DLD1 (cell line): ENCODE measurements around the gene SMOC1.

Source experiments
- in situ Hi-C: cut with HindIII; loops from 2 replicates; pipeline ENCODE4 v1.10.0; 2017; ENCODE audit warnings: low sequenced_read_pairs

The SMOC1 gene

DNA sequence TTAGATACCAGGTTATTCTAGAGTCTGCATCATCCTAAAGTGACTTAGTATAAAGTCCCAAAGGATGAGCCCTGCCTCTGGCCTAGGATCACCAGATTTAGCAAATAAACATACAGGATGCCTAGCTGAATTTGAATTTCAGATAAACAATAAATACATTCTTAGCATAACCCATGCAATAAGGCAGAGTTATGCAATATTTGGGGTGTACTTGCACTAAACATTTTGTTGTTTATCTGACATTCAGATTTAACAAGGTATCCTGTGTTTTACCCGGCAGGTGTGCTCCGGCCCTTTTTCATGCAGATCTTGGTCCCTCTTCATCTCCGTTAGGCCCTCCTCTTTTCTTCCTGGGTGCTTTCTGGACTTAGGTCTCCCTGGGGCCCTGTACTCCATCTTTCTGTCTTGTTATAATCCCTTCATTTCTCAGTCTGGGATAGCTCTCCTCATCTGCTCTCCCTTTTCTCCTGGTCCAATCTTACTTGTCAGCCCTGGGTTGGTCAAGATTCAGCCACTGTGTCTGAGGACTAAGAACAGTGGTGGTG lies 18.1 kb upstream of the SMOC1 start:
- in situ Hi-C loops: no loop called here

DNA sequence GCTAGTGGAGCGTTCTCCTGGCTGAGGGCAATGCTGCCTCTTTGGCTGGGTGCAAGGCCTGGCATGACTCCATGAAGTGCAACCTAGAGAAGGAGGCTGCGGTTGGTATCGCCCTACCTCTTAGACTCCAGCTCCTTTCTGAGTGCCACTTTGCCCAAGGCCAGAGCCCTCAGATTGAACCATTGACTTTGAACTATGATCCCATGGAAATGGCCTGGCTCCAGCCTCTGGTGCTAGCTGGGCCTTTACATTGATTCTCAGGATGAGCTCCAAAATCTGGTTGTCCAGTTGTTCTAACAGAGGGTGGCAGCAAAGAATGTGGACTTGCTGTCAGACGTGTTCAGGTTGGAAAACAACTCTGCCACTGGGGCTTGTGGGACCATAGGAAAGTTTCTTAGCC lies 16.1 kb upstream of the SMOC1 start:
- in situ Hi-C loops: no loop called here

DNA sequence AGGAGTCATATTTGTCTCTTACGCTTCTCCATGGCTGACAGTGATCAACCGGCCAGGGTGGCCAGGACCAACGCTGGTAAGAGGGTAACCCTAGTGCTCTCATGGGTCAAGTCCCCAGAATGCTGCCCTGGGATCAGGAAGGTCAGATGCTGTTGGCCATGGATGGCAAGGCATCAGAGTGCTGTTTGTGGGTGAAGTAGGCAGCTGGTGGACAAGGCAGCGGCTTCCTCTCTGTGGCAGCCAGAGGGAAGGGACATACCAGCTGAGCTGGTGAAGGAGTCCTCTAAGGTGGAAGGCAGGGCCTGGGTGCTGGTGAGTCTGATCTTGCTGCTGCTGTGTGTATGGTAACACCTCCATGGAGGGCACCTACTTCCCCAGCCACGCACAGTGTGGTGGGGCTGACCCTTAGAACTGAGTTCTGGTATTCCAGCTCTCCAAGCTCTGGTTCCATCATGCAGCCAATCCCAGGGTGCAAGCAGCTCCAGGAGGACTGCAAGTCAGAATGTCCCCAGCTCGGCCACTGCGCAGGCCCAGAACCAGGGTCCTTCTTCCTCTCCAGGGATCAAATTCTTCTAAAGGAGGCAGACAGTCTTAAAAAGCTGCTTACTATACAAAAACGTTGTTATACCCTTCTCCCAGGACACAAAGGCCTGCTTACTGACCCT lies 13.4 kb upstream of the SMOC1 start:
- in situ Hi-C loops: no loop called here

DNA sequence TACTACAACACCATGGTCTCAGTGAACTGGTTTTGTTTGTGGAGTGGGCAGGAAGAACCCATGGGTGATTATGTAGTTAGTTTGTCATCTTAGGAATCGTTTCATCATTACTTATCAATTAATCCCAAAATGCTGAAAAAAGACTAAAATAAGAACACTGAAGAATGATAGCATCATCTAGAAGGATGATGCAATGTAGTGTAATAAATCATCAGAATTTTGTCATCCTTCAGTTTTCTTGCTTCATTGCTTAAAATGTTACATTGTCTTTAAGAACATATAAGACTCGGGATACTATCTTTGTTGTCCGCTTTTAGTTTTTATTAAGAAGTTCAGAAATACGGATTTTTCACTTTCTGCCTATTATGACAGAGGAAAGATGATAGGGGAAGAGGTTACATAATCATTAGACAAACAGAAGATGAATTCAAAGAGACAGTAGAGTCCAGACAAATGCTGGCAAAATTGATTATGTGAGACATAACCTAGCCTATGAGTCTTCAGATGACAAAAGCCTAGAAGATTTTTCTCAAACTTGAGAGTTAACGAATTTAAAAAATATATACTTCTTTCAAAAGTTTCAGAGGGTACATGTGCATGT lies 10.8 kb upstream of the SMOC1 start:
- in situ Hi-C loops: no loop called here

DNA sequence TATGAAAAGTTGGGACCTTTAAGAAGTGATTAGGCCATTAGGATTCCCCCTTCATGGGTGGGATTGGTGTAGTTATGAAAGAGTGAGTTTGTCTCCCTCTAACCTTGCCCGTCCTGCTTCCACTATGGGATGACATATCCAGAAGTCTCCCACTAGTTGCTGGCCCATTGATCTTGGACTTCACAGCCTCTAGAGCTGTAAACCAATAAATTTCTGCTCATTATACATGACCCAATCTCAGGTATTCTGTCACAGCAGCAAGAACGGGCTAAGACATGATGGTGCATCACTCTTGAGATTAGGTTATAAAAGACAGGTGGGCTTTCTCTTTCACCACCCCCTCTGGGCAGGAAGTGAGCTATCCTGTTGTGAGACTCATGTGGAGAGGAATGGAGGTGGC lies 8.6 kb upstream of the SMOC1 start:
- in situ Hi-C loops: no loop called here

DNA sequence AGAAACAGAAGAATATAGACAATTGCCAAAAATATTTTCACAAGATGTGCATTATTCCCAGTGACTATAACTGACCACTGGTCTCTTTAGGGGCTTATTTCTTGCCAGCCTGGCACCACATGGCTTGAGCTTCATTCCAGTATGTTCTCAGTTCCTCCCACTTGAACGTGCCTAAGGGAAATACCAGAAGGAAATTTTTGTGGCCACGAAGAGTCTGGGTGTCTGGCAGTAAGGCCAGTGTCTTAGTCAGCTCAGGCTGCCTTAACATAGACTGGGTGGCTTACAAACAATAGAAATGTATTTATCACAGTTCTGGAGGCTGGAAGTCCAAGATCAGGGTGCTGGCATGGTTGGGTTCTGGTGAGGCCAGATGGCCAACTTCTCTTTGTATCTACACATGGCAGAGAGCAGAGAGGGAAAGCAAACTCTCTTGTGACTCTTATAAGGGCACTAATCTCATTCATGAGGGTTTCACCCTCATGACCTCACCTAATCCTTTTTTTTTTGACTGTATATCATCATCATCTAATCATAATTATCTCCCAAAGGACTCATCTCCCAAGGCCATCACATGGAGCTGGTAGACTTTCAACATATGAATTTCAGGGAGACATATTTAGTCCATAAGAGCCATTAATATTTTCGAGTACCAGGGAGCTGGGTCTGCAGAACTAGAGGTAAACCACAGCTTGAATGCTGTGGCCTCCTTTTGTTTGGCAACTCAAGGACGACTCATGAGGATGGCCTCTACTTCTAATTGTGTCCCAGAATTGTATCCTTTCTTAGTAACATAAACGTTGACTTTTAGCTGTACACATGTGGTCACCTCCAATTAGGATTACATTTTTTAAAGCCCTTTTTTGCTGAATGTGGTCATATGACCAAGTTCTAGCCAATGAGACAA lies 5.1 kb upstream of the SMOC1 start:
- in situ Hi-C loops: no loop called here

DNA sequence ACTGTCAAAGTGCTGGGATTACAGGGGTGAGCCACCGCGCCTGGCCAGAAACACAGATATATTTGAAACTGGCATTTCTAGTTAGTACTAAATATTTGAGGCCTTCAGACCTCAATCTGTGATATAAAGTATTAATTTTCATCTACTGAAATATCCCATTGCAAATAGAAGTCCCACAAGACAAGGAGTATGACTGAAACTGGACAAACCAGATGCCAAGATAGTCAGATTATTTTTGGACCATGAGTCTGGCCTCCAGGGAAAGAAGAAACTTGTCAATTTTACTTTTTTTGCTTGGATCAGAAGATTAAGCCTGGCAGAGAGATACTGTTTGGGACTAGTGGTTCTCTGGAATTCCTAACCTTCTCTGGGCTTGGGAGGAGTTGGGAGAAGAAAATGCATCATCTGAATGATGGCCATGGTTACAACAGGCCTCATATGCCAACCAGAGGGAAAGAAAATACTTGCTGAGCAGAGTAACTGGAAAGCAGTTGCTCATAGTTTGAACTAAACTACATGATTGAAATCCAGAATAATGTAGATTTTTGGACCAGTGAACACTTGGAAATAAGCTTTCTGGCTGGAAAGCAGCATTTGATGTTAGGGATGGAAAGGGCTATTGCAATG lies 2.9 kb upstream of the SMOC1 start:
- in situ Hi-C loops: no loop called here

DNA sequence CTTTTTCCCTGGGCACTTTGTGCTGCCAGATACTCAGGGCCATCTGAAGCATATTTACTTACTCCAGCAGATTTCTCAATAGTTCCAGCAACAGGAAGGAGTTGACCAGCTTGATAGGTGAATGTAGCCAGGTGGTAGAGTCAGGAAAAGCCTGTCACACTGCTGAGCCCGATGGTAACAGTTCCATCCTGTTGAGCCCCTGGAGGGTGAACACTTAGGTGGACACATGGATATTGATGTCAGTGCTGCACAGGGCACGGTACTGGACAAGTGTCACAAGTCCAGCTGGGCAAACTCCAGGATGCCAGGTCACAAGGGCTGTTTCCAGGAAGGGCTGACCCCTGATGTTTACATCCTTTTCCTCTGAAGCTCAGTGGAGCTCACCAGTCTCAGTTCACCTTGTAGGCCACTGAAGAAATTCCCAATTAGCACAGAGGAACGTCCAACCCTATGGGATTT lies 2.3 kb upstream of the SMOC1 start:
- in situ Hi-C loops: no loop called here

DNA sequence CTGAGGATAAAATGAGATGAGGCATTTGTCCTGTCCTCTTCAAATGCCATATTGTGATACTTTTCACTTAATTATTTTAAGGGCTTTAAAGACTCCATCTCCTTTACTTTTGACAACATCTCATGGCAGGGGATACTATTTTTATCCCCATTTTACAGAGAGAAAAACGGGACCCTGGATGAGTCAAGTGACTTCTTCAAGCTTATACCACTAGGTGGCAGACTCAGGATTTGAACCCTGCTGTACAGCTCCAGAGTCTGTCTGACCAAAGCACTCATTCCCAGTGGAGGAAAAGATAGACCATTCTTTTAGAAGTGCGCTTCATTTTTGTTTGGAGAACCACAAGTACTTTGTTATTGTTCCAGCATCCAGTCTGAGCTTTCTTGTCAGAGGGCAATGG lies 1.7 kb upstream of the SMOC1 start:
- in situ Hi-C loops: no loop called here

DNA sequence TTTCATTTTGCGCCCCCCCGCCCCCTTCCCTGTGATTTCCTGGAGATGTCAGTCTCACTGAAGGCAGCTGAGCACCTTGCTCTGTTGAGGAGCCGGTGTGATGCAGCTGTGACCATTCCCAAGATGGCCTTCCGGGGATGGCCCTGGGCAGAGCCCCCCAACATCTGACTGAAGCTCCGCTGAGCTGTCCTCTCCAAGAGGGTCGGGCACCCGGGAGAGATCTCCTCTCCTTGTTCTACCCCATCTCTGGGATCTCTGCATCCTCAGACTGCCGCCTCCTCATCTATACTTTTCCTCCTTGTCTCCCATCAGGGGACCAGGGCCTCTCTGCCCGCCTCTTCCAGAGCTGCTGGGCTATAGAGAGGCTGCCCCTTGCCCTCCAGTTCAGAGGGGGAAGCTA lies 965 bp upstream of the SMOC1 start:
- in situ Hi-C loops: no loop called here

DNA sequence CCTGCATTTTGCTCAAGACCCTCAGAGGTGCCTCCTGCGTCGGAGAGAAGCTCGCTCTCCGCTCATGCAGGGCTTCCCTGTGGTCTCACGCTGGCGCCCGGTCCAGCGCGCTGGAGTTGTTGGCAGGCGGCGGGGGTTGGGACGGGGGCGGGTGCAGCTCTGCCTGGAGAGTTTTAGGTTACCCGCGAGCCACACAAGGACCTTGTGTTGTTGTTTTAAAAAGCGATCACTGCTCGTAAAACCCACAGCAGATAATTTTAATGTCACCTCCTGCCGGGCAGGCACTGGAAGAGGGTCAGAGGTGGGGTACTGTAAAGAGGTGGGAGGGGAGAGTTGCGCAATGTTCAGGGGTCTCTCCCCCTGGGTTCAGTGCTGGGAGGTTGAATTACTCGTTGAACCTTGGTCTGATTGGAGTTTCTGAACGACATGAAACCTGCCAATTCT lies 850 bp downstream of the SMOC1 start:
- in situ Hi-C loops: no loop called here

DNA sequence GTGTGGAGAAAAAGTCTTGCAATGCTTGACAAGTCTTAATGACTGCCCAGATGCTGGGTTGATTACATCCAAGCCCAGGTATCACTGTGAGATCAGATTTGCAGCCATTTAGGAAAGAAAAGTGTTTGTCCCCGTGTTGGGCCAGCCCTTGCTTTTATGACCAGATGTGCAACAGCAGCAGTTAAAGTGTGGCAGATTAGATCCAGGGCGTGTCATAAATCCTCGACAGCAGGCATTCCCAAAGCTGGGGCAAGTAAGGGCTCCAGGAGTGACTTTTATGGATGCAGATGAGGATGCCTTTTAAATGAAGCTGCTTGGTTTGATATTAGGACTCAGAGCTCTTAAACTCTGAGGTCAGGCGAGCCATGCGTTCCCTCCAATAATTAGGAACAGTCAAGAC lies 1.7 kb downstream of the SMOC1 start:
- in situ Hi-C loops: no loop called here

DNA sequence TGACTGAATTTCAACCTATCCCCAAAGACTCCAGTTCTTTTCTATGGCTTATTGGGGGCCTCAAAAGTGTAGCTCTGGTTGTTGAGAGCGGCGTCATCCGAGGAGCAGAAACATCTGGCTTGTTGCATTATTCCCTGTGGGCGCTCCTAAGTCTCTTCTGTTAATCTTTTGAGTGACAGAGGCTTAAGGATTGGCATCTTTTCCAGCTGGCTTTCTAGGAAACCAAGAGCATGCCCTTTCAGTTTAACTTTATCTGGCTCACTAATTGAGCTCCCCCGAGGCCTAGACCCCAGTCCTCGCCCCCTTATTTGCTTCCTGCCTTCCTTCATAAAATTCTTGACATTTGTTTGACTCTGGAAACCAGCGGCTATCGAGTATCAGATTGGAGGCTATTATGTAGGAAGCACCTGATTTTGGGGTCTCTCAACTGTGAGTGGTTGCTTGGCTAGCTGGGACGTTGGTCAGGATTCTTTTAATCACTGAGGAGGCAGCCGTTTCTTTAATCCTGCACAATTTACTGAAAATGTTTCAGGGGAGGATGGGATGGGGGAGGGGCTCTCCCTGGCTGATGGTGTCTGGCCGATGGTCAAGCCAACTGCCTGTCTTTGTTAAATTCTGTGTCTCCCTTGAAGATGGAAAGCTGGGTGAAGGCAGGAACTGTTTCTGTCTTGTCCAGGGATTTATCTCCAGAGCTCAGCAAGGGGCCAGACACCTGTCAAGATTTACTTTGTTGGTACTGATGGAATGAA lies 3.1 kb downstream of the SMOC1 start:
- in situ Hi-C loops: no loop called here

DNA sequence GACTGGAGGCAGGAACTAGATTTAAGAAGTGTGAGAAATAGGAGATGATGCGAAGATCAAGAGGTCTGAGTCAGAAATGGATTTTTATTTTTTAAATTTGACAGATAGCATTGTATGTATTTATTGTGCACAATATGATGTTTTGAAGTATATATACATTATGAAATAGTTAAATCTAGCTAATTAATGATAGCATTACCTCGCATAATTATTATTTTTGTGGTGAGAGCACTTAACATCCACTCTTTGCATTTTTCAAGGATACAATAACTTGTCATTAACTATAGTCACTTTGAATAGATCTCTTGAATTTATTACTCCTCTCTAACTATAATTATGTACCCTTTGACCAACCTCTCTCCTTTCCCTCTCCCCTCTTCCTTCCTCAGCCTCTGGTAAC lies 3.7 kb downstream of the SMOC1 start:
- in situ Hi-C loops: no loop called here

DNA sequence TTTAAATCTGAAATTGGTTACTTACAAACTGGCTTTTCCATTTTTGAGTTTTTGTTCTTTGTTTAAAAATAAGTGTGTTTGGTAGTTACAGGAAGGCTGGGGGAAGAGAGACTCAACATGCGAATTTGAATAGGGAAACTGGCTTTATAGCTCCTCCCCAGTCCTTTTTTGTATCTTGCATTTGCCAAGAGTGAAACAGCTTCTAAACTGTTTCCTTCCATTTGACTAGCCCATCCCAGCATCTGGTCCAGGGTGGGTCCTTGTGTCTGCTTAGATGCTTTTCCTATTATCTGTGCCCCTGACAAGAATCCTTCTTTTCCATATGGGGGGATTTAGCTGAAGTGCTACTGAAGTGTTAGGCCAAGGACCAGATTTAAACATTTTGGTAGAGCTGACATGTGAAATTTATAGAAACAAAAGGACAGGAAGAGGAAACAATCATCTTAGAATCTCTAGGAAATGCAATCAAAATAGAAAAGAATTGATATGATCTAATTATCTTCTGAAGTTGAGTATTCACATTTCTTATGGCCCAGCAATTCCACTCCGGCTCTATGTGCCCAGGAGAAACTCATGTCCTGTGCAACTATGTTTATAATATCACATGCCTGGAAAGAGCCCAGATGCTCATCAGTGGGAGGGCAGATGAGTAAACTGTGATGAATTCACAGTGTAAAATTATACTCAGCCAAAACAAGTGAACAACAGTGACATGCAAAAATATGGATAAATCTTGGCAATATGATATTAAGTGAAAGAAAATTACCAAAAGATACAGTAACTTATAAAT lies 7.4 kb downstream of the SMOC1 start:
- in situ Hi-C loops: no loop called here

DNA sequence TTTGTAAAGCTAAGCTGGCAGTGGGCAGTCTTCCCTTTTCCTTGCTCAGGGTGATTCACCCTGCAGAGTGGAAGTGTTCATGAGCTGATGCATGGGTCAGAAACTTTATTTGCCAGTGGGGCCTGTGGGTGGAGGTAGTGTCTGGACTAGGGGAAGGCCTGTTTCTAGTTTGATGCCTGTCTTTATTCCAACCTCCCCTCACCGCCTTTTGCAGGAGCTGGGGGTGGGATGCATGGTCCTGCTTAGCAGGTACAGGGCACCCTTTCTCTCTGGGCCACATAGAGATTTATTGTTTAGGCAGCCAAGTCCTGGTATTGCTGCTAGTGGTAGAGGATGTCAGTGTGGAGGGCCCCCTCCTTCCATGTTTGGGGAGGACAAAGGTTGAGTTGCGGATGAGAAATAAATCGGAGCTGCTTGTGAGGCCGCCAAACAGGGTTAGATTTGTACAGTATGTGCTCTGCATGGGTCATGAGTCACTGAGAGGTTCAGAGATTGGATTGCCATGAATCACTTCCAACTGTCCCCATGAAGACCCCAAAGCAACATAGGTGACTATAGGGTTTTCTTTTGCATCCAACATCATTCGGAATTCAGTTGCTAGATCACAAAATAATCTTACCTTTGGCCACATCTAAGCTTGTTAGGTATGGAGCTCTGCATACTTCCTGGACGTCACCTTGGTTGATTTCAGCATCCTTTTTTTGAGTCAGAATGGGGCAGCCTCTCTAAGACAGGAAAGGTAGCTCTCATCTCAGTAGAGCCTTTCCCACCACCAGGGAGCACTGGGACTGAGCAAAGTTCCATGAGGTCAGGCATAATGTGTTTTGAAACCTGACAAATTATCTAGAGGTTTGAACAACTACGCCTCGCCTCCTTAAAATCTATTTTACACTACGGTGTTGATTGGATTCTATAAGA lies 8.8 kb downstream of the SMOC1 start:
- in situ Hi-C loops: no loop called here

DNA sequence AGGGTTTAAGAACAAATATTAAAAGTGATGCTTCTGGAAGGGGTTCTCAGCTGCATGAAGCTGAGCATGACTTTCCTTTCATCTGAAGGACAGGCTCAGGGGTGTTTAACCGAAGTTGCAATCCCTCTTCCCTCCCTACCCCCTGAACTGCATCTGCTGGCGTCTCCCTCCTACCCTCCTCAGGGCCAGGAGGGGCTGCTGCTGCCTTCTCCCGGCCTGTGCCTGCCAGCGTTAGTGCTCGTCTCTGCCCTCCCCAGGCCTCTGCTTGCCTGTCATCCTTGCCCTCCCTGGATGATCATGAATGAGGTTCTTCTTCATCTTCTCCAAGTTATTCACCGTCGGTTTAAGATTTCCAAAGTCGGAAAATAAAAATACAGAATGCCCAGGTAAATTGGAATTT lies 12.2 kb downstream of the SMOC1 start:
- in situ Hi-C loops: no loop called here

DNA sequence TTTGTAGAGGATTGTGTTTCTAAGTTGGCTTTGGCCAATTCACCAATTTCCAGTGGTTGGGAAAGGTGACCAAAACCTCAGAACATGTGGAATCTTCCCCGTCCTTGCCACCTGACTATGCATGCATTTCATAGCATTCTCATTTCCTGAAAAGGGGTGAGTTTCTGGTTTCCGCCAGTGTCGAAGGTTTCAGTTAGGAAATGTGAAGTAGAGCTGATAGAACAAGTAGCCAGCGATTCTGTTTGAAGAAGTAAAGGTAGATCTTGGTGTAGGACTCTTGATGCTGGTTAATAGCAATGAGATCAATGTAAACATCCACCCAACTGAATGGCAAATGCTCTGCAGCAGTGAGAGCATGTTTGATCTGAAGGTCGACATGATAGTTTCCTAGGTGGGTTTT lies 15.9 kb downstream of the SMOC1 start:
- in situ Hi-C loops: no loop called here

DNA sequence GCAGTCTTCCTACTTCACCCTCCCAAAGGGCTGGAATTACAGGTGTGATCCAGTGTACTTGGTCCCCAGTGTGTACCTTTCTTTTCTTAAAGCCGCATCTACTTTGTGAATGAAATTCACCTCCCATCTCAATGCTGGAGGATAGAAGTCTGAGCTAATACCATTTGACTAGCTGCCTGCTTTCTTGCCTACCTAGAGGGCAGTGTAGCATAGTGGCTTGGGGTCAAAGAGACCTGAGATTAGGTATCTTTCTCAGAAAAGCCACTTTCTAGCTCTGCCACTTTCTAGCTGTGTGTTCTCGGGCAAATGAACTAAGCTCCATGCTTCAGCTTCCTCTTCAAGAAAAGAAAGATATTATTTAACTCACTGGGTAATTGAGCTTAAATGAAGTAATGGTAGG lies 16.9 kb downstream of the SMOC1 start:
- in situ Hi-C loops: no loop called here
